GM19099 (cell line): ENCODE measurements around the gene OXTR.

Experiments used
- POLR2A ChIP-seq: IDR thresholded peaks from 3 replicates; pipeline ENCODE4 v1.6.1; 2011; ENCODE audit warnings: low read depth; ENCODE audit not compliant: insufficient read length; ENCODE audit errors: extremely low read depth

Gene OXTR

DNA sequence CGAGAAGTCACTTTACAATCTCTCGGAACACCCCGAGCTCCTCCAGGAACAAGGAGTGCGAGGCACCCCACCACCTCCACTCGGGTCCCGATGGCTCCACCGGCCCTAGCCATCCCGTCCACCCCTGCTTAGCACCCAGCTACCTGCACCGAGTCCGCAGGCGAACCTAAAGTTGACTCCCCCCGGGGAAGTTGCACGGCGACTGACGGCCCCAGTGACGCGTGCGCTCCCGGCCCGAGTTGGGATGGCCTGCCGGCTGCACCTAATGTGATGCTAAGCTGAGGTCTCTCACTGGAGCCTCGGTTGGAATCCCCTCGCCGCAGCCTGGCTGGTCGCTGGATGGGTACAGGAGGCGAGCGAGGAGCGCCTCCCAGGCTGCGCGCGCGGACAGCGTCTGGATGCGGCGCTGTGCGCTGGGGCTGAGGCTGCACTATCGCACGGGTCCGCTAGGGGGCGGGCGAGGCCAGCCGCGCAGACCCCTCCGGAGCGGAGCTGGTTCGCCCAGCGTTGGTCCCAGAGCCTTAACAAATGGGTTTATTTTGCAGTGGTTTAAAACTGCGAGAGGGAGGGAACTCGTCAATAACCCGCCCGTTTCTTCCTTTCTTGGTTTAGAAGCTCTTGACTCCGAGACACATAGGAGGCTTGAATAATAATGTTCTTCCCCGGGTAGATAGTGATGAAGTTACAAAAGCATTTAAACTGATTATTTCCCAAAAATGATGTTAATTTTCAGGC lies at the start of gene OXTR:
Gene OXTR, minus strand, starts transcription at position 526 of the 735 bp plus-strand sequence. CDS start 1,426 bp downstream, outside the sequence.
- peak; percentile 53 for TF ChIP-seq POLR2A

DNA sequence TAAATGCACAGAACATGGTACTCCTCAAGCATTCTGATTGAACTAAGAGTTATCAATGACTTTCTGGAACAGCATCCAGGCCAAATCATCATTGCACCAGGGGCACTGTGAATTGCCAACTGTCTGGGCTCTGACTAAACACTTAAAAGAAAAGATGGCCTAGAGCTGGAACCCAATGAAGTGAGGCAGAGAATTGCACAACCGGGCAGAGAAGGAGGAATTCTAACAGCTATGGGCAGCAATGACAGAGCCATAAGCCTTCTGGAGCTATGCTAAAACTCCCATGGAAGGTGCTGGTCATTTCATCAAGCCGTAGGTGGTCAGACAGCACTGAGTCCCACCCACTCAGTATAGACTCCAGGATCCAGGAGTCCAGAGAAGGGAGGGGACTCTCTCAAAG lies 48.1 kb upstream of the OXTR start:
- TF ChIP-seq POLR2A = no peak

GRCh38 chr3:8816106-8816505 lies 46.7 kb upstream of the OXTR start:
- TF ChIP-seq POLR2A = no peak

- TF ChIP-seq POLR2A = no peak
Measured at GRCh38 chr3:8813411-8813810, 44.0 kb upstream of the OXTR start.

GRCh38 chr3:8810561-8810960 lies 41.1 kb upstream of the OXTR start:
- TF ChIP-seq POLR2A = no peak

DNA sequence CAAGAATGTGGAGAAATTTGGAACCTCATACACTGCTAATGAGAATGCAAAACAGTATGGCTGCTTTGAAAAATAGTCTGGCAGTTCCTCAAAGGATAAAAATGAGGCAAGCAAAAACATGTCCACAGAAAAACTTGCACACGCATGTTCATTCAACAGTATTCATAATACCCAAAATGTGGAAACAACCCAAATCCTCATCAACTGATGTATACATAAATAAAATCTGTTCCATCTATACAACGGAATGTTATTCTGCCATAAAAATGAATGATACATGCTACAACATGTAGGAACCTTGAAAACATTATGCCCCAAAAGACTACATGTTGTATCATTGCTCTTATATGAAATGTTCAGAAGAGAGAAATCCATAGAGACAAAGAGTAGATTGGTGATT lies 36.4 kb upstream of the OXTR start:
- no peak for TF ChIP-seq POLR2A

DNA sequence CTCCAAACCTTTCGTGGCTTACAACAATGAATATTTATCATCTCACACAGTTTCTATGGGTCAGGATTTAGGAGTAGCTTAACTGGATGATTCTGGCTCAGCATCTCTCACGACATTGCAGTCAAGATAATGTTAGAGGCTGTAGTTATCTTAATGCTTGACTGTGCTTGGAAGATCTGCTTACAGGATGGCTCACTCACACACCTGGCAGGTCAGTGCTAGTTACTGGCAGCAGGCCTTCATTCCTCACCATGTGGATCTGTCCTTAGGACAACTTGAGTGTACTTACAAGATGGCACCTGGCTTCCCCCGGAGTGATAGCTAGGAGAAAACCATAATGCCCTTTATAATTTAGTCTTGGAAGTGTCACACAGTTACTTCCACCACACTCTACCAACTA lies 32.8 kb upstream of the OXTR start:
- no peak for TF ChIP-seq POLR2A

GRCh38 chr3:8800016-8800415 lies 30.6 kb upstream of the OXTR start:
- no peak for TF ChIP-seq POLR2A

DNA sequence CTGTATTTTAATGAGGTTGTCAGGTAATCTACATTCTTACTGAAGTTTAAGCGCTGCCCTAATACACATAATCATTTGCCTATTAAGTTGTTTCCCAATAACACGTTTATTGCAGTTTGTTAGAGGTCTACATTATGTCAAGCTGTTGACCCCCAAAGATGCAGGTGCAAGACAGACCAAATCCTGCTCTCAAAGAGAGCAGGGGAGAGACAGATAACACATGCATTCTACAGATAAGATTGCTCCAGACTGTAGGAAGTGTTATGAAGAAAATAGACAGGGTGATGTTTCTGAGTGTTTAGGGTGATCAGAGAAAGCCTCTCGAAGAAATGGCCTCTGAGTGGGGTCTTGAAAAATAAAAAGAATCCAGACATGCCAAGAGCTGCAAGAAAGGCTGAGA lies 24.8 kb upstream of the OXTR start:
- TF ChIP-seq POLR2A = no peak

DNA sequence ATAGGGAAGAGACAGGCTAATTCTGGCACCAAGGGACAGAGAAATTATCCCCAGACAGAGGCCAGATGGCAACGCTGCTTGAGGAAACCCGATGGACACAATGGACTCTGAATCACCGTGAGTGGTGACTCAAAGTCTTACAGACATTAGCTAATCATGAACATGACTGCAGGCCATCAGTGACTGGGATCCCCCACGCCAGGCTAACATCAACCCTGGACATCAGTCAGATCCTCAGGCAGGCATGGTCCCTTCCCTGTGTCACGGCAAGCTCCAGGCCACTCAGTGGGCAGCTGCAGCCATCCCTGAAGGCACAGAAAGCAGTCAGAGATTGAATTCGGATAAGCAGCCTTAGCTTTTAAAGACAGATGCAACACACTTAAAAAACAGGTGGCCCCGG lies 23.8 kb upstream of the OXTR start:
- no peak for TF ChIP-seq POLR2A

DNA sequence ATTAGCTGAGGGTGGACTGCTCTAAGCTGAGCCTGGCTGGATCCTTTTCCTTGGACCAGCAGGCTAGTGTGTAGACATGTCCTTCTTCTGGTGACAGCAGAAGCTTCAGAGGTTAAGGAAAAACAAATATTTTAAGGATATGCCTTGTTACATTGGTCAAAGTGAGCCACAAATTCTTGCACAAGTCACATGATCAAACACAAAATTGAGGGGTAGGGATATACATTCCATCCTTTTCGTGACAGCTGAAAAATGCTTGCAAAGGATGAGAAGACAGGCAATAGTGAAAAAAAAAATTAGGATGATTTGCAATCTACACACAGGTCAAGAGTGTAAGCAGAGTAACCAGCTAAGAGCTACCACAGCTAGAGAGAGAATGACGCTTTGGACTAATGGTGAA lies 21.1 kb upstream of the OXTR start:
- no peak for TF ChIP-seq POLR2A

DNA sequence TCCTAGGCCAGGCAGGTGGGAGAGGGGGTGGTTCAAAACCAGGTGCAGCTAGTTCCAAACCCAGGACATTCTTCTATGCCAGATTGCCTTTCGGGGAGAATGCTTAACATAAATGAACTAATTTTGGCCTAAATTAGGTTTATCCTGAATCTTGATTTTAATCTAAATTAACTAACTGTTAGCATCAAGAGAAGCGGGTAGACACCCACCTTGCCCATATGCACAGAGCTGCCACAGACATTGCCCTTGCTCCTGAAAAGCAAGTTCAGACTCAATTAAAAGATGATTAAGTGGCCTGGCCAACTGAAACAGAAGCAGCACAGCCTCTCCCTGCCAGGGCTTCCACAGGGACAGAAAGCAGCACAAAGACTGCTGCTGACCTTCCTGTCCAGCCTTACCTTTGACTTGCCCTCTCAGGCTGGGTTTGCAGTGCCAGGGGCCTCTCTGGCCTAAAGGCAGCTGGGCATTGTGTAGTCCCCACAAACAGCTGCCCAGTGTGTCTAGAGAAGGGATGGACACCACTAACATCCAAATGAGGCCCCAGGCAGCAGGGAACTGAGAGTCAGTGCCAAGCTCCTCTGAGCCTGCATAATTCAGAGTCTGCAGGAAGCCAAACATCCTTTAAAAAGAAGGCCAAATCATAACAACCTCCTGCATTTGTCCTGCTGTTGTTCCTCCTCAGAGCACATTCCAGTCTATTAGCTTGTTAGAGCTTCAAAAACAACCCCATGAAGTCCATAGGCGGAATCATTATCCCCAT lies 15.4 kb upstream of the OXTR start:
- TF ChIP-seq POLR2A = no peak

DNA sequence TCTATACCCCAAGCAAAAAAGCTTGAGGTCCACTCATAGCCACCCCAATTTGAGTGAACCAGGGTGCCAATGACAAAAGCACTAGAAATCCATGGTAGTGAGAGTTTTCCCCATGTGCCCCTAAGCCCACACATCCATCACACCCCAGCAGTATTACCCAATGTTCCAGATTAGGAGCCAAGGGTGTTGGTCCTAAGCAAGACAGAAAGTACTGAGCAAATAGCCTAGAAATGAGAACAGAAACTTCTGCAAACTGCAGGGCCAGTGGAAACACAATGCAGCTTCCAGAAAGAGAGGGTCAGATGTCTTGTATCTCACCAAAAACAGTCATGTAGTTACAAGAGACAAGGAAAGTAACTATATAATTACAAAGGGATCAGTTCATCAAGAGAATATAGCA lies 10.9 kb upstream of the OXTR start:
- no peak for TF ChIP-seq POLR2A

DNA sequence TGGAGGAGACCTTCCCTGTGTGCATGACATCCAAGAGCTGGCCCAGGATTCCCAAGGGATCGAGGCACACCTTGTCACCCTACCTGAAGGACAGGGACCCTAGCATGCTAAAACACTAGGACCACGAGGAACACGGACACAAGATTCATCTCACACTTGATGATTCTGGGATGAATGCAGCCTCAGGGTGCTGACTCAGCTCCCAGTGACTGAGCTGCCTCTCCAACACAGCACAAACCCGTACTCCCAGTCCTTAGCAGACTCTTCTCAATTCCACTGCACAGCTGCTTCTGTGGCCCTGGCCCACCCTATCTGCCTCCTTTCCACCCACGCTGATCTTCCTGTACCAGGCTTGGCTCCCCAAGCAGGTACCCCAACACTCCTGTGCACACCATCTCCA lies 9.1 kb upstream of the OXTR start:
- no peak for TF ChIP-seq POLR2A

GRCh38 chr3:8777978-8778267 lies 8.5 kb upstream of the OXTR start:
- no peak for TF ChIP-seq POLR2A

GRCh38 chr3:8777201-8777977 lies 8.0 kb upstream of the OXTR start:
- TF ChIP-seq POLR2A = no peak

GRCh38 chr3:8776406-8776805 lies 7.0 kb upstream of the OXTR start:
- no peak for TF ChIP-seq POLR2A

DNA sequence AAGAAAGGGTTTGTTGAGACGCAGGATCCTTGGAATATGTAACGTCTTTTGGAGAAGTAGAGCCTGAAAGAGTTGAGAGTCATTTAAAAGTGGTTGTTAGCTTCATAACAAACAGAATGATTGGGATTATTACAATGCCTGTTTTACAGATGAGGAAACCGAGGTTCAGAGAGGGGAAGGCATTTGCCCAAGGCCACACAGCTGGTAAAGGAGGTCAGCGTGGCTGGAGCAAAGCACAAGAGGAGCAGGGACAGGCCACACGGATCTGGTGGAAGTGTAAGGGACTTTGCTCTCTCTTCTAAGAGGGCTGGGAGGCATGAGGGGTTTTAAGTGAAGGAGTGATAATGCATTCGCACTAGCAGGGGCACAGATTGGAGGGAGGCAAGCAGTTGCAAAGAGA lies 6.2 kb upstream of the OXTR start:
- TF ChIP-seq POLR2A = no peak
